Measurements from ENCODE around the gene ECI1.

Gene ECI1, protein sequence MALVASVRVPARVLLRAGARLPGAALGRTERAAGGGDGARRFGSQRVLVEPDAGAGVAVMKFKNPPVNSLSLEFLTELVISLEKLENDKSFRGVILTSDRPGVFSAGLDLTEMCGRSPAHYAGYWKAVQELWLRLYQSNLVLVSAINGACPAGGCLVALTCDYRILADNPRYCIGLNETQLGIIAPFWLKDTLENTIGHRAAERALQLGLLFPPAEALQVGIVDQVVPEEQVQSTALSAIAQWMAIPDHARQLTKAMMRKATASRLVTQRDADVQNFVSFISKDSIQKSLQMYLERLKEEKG

GRCh38 chr16:2251296-2252111 is at the start of gene ECI1:
Gene ECI1, minus strand, starts transcription at chr16:2251587. Its CDS starts 21 bp downstream, at chr16:2251566.
- DNase-seq, result peak; percentile 98

DNA sequence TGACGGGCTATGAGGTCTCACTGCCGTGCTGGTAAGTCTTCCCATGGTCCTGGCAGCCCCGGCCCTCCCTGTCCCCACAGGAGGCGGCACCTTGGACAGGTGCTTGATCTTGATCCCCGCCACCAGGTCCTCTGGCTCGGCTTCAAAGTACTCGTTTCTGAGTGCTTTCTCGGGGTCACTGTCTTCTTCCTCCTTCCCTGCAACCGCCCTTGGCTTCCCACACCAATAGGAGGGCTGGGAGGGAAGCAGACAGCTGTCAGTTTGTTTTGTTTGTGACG is 48.5 kb upstream of the ECI1 start:
- no peak for DNase-seq

DNA sequence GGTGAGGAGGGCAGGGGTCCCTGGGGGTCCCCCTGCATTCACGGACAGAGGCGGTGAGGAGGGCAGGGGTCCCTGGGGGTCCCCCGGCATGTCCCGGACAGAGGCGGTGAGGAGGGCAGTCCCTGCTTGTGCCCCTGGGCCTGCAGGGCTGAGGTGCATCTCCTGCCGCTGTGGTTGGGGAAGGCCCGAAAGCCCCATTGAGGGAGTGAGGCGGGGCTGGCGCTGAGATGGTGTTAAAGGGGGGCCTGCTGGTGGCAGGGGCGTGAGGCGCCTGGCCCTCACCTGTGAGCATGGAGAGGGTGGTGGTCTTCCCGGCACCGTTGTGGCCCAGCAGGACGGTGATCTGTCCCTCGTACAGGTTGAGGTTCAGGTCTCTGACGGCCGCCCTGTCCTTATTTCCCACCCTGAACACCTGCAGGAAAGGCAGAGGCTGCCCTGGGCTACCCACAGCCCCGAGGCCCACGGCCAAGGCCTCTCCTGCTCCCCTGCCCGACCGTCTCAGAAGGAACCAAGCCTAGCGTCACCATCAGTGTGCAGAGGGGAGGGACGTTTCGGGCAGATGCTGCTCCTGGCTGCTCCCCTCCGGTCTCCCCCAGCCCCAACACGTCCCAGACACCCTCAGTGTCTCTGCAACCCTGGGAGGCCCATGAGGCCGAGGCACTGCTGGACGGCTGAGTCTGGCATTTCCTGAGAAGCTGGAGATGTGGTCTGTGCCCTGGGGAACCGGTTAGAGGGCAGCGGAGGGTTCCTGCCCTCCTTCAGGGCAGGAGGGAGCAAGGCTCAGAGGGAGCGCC is 47.9 kb upstream of the ECI1 start:
- no peak for DNase-seq

GRCh38 chr16:2298621-2299020 is 47.2 kb upstream of the ECI1 start:
- no peak for DNase-seq

DNA sequence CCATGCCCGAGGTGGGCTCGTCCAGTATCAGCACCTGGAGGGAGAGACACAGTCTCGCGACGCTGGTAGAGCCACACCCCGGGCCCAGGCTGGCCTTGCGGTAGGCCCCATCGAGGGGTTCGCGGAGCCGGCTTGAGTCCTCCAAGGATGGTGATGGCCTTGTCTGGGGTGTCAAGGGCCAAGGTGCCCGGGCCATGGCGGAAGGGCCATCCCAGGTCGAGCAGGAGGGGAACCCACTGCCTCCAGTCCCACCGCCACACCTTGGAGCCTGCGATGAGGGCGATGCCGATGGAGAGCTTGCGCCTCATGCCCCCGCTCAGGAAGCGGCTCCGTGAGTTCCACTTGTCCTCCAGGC is 46.1 kb upstream of the ECI1 start:
- no peak for DNase-seq

GRCh38 chr16:2296661-2297505 is 45.5 kb upstream of the ECI1 start:
- DNase-seq, result peak; percentile 69

GRCh38 chr16:2295056-2295798 is 43.8 kb upstream of the ECI1 start:
- no peak for DNase-seq

GRCh38 chr16:2292221-2292620 is 40.8 kb upstream of the ECI1 start:
- DNase-seq, result no peak

DNA sequence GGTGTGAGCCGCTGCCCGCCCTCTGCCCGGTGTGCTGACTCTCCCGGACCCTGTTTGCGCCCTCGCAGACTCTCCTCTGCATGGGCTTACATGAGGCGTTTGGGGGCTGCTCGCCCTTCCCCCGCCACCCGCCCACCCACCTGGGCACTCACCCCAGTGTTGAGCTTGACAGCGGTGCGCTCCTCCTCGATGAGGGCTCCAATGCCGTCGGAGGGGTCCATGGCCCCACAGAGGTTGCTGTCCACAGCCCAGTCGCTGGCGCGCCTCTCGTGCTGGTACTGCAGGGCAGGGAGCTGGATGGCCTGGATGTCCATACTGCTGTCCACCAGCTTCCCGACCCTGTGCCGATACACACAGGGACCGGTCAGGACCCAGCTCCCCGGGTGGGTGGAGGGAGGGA is 37.9 kb upstream of the ECI1 start:
- no peak for DNase-seq

GRCh38 chr16:2288726-2289125 is 37.3 kb upstream of the ECI1 start:
- DNase-seq, result no peak

- DNase-seq, result no peak
These were observed 36.6 kb upstream of the ECI1 start for GRCh38 chr16:2287916-2288547.

DNA sequence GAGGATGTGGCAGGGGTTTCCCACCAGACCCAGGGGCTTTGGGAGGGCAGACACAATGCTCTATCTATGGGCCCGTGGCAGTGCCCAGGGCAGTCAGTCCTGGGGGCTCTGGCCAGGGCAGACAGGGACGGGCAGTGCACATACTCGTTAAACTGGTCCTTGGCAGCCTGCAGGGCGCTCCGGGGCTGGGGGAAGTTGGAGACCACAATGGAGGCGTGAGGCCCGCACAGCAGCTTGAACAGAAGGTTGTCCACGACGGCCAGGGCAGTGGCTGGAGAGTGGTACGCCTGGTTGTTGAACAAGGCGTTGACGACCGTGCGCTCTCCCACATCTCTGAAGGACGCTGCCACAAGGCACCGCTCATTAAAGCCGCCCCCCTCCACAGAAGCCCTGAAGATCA is 35.2 kb upstream of the ECI1 start:
- DNase-seq, result no peak

DNA sequence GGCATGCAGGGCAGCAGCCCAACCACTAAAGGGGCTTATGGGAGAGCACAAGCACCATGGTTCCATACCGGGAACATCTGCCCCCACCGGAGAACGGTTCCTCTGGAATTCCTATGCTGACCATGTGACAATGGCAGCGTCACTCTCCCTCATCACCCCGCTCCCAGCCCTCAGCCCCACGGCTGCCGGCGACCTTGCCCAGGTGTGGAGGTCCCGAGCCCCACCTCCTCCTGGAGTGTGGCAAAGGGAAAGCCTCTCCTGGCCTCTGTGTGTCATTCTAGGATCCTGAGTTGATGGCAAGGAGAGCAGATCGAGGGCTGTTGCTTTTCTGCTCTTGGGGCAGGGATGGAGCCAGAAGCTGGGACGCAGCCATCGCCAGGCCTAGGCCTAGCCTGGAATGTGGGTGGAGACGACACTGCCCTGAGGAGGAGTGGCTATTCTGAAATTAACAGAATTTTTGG is 34.4 kb upstream of the ECI1 start:
- DNase-seq, result no peak

DNA sequence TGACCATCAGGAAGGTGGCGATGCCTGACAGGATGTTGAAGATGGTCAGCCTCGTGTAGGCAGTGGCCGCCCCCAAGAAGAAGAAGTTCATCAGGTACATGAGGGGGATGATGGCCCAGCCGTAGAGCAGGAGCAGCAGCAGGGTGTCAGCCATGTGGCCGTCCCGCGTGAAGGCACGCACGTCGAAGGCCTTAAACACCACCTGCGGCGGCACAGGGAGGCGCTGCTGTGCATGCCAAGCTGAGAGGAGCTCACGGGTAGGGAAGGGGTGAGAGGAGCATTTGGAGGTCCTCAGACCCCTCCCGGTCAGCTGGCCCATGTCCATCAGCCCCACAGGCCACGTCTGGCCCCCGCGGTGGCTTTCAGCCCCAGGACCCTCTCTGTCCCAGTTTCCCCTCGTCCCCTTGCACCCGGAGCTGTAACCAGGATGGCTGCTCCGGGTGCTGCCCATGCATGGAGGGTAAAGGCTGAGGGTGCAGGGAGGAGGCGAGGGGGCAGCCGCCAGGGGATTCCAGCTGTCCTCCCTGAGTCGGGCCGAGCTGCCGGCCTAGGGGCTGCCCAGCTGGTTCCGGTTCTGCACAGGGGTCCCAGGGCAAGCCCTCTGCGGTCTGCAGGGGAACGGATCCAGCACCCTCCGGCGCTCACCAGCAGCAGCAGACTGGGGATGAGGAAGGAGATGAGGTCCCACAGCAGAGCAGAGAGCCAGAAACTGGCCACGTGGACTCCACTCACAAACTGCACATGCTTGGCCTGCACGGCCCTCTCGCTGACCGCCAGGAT is 33.6 kb upstream of the ECI1 start:
- no peak for DNase-seq

- DNase-seq, result no peak
These were observed 32.8 kb upstream of the ECI1 start for GRCh38 chr16:2284001-2284770.

DNA sequence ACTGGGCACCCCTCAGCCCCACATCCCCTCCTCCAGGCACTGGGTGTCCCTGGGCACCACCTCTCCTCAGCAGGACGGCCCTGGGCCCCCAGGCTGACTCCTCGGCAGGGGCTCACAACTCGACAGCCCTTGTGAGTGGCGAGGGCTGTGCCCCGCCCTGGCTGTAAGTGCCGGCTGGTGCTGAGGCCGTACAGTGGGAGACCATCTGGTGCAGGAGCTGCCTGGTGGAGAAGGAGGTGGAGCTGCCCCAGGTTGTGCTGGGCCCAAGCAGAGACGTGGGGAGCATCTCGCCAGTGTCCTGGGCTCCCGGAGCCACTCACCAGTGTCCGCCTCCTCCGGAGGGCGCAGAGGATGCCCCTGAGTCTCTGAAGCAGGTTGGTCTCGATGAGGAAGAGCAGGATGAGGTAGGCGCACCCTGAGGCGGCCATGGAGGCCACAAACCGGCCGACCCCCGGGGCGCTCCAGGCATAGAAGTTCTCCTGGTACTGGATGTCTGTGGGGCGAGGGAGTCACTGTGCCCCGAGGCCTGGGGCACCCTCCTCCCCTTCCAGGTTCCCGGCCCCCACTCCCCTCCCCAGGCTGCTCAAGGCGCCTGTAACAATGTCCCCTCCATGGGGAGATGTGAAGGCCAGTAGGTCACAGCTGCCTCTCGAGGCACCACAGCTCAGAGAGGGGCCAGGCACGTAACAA is 31.6 kb upstream of the ECI1 start:
- no peak for DNase-seq

- DNase-seq, result no peak
These were observed 30.9 kb upstream of the ECI1 start for GRCh38 chr16:2282262-2282661.

DNA sequence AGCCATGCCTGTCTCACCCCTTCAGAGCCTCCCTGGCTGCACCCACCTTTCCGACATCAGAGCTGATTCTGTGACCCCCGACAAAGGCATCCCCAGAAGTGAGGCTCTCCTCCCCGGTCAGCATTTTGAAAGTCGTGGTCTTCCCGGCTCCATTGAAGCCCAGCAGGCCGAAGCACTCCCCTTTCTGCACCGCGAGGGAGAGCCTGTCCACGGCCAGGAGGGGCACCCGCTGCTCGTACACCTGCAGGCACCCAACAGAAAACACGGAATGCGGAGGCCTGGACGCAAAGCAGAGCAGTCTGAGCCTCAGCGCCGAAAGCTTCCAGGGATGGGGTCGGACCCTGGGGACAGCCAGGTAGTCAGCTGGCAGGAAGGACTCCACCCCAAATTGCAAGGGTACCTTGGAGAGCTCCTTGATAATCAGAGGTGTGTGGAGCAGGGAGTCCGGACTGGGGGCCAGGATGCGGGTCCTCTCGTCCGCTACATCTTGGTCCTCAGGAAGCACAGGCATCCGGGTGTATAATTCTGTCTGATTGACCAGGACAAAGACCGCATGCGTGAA is 29.7 kb upstream of the ECI1 start:
- no peak for DNase-seq

- DNase-seq, result no peak
These were observed 29.1 kb upstream of the ECI1 start for GRCh38 chr16:2280461-2280860.
